Thymus (tissue), 11 donors: ENCODE data around the gene PPM1D. TPM values are rescaled to one million over a fixed set of nuclear protein-coding genes. Genes with fewer than 3 reads are reported as not detected.
A peak's percentile ranks its signal among the peaks of the same experiment; 100 is the strongest.
"Not testable (repeated sequence)": the region's sequence is repeated elsewhere in the genome, so short reads cannot be mapped to it uniquely, and the experiment has no call there.

Source experiments
- DNase-seq, 9 donors: peaks; one replicate each; pipeline ENCODE4 v3.0.0-alpha.2; 2013; ENCODE audit warnings: low spot score in 9 of 9, low read depth in 6 of 9, missing footprints in 1 of 9
- H3K27ac ChIP-seq, 2 donors: one replicate each; pipeline ENCODE4 v1.5.1; 2013; ENCODE audit warnings: control low read depth in 1 of 2, low read depth in 1 of 2, low read length in 1 of 2, mild to moderate bottlenecking in 1 of 2, moderate library complexity in 1 of 2
- H3K27me3 ChIP-seq, 2 donors: one replicate each; pipeline ENCODE4 v1.5.1; 2013; ENCODE audit warnings: low read length in 1 of 2; ENCODE audit not compliant: control insufficient read depth in 2 of 2, insufficient read depth in 1 of 2
- H3K36me3 ChIP-seq, 2 donors: one replicate each; pipeline ENCODE4 v1.5.1; 2013; ENCODE audit warnings: low read length in 1 of 2, mild to moderate bottlenecking in 1 of 2, moderate library complexity in 1 of 2; ENCODE audit not compliant: control insufficient read depth in 2 of 2, insufficient read depth in 2 of 2
- H3K4me1 ChIP-seq, 2 donors: one replicate each; pipeline ENCODE4 v1.5.1; 2013; ENCODE audit warnings: low read length in 2 of 2; ENCODE audit not compliant: control insufficient read depth in 2 of 2, insufficient read depth in 2 of 2
- H3K4me3 ChIP-seq, 2 donors: one replicate each; pipeline ENCODE4 v1.5.1; 2013; ENCODE audit warnings: low read length in 2 of 2, control low read depth in 1 of 2, mild to moderate bottlenecking in 1 of 2
- H3K9me3 ChIP-seq, 2 donors: one replicate each; pipeline ENCODE4 v1.5.1; 2013; ENCODE audit warnings: low read length in 1 of 2, mild to moderate bottlenecking in 1 of 2; ENCODE audit not compliant: control insufficient read depth in 2 of 2, insufficient read depth in 1 of 2
- WGBS: extraction: QIAGEN DNeasy Blood & Tissue Kit; methylation state at CpG from one replicate; pipeline ENCODE4 v1.1.7; 2013; 5-methylcytosine and 5-hydroxymethylcytosine counted together
- polyA plus RNA-seq: library from polyadenylated mRNA; stranded (reverse); fragments of 200-250 nt; gene quantifications from one replicate; pipeline ENCODE4 v1.2.3, GENCODE V29; 2013
- total RNA-seq: library from RNA; stranded (reverse); fragments of 120-200 nt; gene quantifications from one replicate; pipeline ENCODE4 v1.2.4, GENCODE V29; 2013
- donor health status: healthy.

Gene PPM1D
- total and polyA plus RNA-seq, 2 donors = 6.5 to 10.9 TPM

DNA sequence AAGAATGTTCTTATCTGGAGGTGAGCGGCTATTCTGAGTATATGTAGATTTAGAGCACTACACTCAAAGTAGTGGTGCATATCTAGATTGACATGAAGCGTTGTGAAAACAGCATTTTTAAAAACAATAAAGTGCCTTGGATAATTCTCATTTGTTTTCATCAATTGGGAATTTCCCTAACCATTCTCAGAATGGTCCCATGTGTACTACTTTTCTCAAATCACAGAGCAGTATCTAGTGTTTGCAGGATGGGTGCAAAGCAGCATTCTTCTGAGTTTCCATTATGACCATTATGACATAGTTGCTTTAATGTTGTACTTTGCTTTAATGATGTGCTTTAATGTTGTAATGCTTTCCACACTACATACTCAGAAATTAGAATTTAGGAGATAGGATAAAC, 61.5 kb downstream of the PPM1D start:
- H3K9me3 ChIP-seq = no peaks in the 10 kb centered on the region
- H3K4me3 ChIP-seq = no peak overlapping the region
- no peak overlapping the region for H3K27ac ChIP-seq
- peaks cover 16 to 28% of the 10 kb centered on the region in 2 donors for H3K36me3 ChIP-seq
- no peaks in the 10 kb centered on the region for H3K4me1 ChIP-seq
- DNase-seq = no peak
- 99% methylated on average over 2 of the region's 2 CpGs for WGBS
- H3K27me3 ChIP-seq = no peaks in the 10 kb centered on the region

DNA sequence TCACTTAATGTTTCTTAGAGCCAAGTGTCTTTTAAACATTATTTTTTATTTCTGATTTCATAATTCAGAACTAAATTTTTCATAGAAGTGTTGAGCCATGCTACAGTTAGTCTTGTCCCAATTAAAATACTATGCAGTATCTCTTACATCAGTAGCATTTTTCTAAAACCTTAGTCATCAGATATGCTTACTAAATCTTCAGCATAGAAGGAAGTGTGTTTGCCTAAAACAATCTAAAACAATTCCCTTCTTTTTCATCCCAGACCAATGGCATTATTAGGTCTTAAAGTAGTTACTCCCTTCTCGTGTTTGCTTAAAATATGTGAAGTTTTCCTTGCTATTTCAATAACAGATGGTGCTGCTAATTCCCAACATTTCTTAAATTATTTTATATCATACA, 64.0 kb downstream of the PPM1D start:
- Histone ChIP-seq H3K27me3 (no peaks in the 10 kb centered on the region), H3K36me3 (peaks cover 6 to 15% of the 10 kb centered on the region in 2 donors), H3K9me3 (no peaks in the 10 kb centered on the region), H3K27ac (no peak overlapping the region), H3K4me1 (no peaks in the 10 kb centered on the region), H3K4me3 (no peak overlapping the region)
- no peak for DNase-seq
- WGBS = 98% methylated on average over 1 of the region's 1 CpG

- WGBS = 94% methylated on average over 5 of the region's 5 CpGs
- no peak for DNase-seq
- Histone ChIP-seq H3K27ac (no peak overlapping the region), H3K36me3 (peaks cover 6 to 15% of the 10 kb centered on the region in 2 donors), H3K27me3 (no peaks in the 10 kb centered on the region), H3K9me3 (no peaks in the 10 kb centered on the region), H3K4me3 (no peak overlapping the region), H3K4me1 (no peaks in the 10 kb centered on the region)
These were observed 65.6 kb downstream of the PPM1D start for GRCh38 chr17:60665602-60666001.

DNA sequence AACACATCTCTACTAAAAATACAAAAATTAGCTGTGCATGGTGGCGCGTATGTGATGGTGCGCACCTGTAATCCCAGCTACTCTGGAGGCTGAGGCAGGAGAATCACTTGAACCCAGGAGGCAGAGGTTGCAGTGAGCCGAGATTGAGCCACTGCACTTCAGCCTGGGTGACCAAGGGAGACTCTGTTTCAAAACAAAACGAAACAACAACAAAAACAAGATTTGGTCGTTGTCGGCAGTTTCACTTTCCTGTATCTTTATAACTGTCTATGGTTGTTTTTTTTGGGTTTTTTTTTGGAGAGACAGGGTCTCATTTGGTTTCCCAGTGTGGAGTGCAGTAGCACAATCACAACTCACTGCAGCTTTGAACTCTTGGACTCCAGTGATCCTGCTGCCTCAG, 68.7 kb downstream of the PPM1D start:
- H3K27me3 ChIP-seq, DNase-seq, H3K4me1 ChIP-seq, H3K36me3 ChIP-seq, H3K4me3 ChIP-seq, H3K27ac ChIP-seq, H3K9me3 ChIP-seq: not testable (repeated sequence)
- WGBS = 95% methylated on average over 7 of the region's 7 CpGs

DNA sequence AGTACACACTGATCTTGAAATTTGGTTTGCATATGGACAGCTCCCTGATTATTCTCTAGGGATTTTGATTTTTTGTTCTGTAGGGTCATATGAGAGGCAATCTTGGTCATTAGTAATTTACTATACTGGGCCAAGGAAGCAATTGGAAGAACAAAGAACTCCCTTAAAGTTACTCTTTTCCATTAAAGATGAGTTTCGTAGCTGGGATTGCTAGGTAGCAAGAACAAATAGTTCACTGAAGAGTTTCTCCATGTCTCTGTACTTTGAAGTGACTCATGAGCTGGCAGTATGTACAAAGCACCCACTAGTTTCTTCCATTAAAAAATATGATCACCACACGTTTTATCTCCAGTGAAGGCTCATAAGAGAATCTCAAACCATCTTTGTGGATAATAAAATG, 71.5 kb downstream of the PPM1D start:
- H3K27me3 ChIP-seq = no peaks in the 10 kb centered on the region
- H3K4me1 ChIP-seq = no peaks in the 10 kb centered on the region
- H3K9me3 ChIP-seq = no peaks in the 10 kb centered on the region
- H3K36me3 ChIP-seq = peaks cover 0 to 3% of the 10 kb centered on the region in 2 donors
- H3K27ac ChIP-seq = no peak overlapping the region
- 81% methylated on average over 2 of the region's 2 CpGs for WGBS
- no peak for DNase-seq
- no peak overlapping the region for H3K4me3 ChIP-seq

- not testable (repeated sequence) for H3K27me3 ChIP-seq, H3K4me1 ChIP-seq, DNase-seq, H3K9me3 ChIP-seq, H3K36me3 ChIP-seq, H3K4me3 ChIP-seq, H3K27ac ChIP-seq
- 95% methylated on average over 7 of the region's 7 CpGs for WGBS
These were observed 74.6 kb downstream of the PPM1D start for GRCh38 chr17:60674637-60675036.

- Histone ChIP-seq H3K9me3 (no peaks in the 10 kb centered on the region), H3K27me3 (no peaks in the 10 kb centered on the region), H3K36me3 (peaks cover 0 to 3% of the 10 kb centered on the region in 2 donors), H3K4me1 (peaks cover 7 to 8% of the 10 kb centered on the region in 2 donors), H3K27ac (no peak overlapping the region), H3K4me3 (no peak overlapping the region)
- 96% methylated on average over 6 of the region's 6 CpGs for WGBS
- no peak for DNase-seq
These were observed 76.0 kb downstream of the PPM1D start for GRCh38 chr17:60675997-60676396.

- H3K4me3 ChIP-seq = peak overlapping the region; percentile 72 to 86
- H3K4me1 ChIP-seq = peaks cover 7 to 8% of the 10 kb centered on the region in 2 donors
- 33% methylated on average over 17 of the region's 17 CpGs for WGBS
- no peaks in the 10 kb centered on the region for H3K27me3 ChIP-seq
- peaks cover 0 to 3% of the 10 kb centered on the region in 2 donors for H3K36me3 ChIP-seq
- H3K27ac ChIP-seq = peak overlapping the region; percentile 19 to 76
- DNase-seq = no peak
- no peaks in the 10 kb centered on the region for H3K9me3 ChIP-seq
These were observed 76.8 kb downstream of the PPM1D start for GRCh38 chr17:60676758-60677307.

DNA sequence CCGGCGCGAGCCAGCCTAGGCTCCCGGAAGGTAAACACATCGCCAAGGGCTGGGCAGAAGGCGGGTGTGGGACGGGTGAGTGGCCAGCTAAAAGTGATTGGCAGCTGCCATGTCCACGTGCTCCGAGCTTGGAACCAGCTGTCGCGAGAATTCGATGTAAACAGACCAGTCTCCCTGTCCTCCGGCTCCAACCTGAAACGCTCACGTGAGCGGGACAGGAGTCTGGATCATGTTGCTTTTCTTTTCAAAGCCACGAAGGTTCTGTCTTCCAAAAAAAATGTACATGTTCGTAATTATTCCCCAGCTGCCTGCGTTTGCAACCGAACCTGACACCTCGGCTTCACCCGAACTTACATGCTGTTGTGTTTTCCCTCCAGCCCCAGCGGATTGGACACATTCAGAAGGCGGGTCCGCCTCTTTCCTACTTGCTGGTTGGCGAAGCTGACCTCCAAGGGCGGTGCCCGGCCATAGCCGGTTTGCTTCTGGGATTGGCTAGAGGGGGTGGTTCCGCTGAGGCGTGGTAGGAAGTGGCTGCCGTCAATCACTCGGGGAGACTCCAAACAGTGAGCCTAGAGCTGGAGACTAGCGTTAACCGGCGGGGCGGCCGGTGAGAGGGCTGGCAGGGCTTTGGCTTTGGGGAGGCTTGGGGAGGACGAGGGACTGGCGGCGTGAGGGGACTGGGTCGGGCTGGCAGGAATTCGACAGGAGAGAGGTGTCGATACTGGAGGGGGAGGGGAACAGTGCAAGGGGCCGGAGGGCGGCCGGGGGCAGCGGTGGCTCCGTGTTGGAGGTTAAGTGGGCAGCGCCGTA, 77.5 kb downstream of the PPM1D start, which contains the start of gene BCAS3:
Gene BCAS3, plus strand, starts transcription at position 544 of the 810 bp plus-strand sequence.
- H3K36me3 ChIP-seq = peaks cover 0 to 3% of the 10 kb centered on the region in 2 donors
- H3K27me3 ChIP-seq = no peaks in the 10 kb centered on the region
- no peaks in the 10 kb centered on the region for H3K9me3 ChIP-seq
- peak within 1 kb of the TSS; percentile 72 to 76 for H3K27ac ChIP-seq
- under 1% methylated on average over 51 of the region's 51 CpGs for WGBS
- H3K4me3 ChIP-seq = peak within 1 kb of the TSS; percentile 72 to 86
- DNase-seq = peak; percentile 93 to 99 (median 97)
- H3K4me1 ChIP-seq = peaks cover 7 to 8% of the 10 kb centered on the region in 2 donors
